Measurements from ENCODE around the gene DAB1.

Gene DAB1

DNA sequence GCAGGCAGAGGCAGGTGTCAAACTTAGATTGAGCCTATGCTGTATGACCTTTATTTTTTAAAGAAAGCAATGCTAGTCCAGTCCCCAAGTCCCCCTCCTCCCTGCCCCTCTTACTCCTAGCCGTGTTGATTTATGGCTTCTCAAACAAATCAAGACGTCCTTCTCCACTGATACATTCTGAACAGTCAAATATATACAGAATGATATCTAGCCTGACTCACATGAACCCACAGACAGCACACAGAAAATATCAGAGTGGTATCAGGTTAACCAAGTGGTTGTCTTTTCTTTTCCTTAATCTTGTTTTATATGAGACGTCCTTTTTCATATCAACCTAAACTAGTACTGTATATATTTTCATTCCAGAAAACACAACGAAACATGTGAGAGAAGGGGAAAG lies 13.4 kb downstream of the DAB1 start:
- no peak for DNase-seq

GRCh38 chr1:57407928-57408327 lies 15.9 kb downstream of the DAB1 start:
- DNase-seq: no peak

DNA sequence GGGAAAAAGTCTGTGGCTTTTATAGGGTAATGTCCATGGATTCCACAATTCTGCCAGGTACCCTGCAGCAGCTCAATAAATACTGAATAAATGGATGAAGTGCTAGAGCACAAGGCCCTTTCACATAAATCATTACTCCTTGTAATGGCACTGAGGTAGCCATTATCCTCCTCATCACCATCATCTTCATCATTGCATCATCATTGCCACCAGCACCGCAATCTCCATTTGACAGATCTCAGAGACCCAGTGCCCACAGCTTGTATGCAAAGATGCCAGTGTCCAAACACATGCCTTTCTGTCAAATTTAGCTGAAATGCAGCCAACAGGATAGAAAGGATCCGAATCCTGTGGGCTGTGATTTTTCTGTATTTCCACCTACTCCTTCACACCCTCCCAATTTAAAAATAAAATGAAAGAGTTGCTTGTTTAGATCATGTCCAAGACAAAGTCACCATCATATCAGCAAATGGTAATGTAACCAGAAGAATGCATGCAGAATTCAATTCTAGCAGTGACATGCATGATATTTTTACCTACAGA lies 17.4 kb downstream of the DAB1 start:
- DNase-seq: no peak

GRCh38 chr1:57404884-57405283 lies 19.0 kb downstream of the DAB1 start:
- DNase-seq: no peak

DNA sequence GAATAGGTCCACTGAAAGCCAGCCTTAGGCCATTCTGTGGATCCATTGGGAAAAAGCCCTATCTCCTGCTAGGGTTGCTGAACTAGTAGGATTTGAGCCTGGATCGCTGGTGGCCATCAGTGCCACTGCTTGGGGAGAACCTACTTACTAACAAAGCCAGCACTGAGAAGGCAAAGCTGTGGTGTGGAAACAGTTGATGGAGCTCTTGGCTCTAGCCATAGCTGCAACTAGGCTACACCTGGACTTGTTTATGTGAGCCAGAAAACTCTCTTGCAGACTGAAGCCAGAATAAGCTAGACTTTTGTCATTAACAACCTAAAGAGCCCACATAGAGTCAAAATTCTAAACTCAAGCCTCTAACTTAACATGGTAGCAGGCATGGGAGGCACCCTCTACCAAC lies 20.7 kb downstream of the DAB1 start:
- DNase-seq: no peak

DNA sequence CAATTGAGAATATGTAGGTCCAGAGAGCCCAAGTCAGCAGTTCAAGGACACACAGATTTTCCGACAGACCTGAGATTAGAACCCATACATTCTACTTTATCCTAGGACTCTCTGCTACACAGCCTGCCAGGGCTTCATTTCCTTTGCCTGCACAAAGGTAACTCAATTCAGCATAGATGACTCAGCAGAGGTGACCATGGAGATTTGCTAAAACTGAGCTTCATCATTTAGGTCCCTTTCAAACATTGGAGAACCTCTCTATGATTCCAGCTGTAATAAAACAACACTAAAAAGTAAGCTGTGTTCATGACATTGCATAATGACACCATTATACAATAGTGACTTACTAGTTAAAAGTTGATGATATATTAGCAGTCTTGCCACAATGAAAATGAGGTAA lies 22.2 kb downstream of the DAB1 start:
- DNase-seq: no peak

GRCh38 chr1:57400048-57400447 lies 23.8 kb downstream of the DAB1 start:
- DNase-seq: no peak

- no peak for DNase-seq
Measured at GRCh38 chr1:57393058-57393584, 30.7 kb downstream of the DAB1 start.

- DNase-seq: no peak
Measured at GRCh38 chr1:57385336-57385735, 38.5 kb downstream of the DAB1 start.

DNA sequence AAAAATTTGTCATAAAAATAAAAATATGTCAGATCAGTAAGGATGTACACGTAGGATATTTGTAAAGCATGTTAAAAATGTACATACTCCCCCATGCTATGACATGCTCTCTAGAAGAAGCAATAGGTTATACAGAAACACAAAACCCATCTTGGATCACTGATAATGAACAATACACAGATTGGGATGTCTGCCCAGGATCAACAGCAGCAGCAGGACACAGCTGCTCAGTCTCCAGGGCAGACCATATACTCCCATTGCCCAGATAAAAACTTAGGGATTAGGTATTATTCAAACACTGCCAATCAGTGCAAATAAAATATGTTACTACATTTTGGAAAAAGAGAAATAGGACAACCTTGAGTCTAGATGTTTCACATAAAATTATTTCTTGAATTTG lies 39.0 kb downstream of the DAB1 start:
- DNase-seq: no peak

DNA sequence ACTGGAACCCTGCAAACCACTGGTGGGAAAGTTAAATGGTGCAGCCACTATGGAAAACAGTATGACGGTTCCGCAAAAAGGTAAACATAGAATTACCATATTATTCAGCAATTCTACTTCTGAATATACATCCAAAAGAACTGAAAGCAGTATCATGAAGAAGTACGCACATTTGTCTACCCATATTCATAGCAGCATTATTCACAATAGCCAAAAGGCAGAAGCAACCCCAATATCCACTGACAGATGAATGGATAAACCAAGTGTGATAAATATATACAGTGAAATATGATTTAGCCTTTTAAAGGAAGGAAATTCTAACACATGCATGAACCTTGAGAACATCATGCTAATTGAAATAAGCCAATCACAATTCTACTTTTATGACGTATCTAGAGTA lies 39.6 kb downstream of the DAB1 start:
- DNase-seq: no peak

DNA sequence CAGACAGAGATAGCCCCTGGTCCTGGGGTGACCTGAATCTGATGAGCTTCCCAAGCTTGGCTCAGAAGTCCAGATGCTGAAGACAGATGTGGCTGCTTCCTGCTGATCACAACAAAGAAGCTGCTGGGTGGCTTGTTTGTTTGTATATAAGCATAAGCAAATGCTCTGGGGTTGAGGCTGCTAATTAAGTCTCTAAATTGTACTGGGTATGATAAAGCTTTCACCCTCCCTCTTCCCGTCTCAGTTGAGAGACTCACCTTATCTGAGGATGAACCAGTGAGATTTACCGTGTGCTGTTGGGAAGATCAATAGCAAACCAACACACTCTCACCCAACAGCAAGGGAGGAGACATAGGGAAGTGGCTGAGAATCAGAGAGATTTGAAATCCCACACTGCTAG lies 42.0 kb downstream of the DAB1 start:
- no peak for DNase-seq

- no peak for DNase-seq
Measured at GRCh38 chr1:57381426-57381825, 42.4 kb downstream of the DAB1 start.

DNA sequence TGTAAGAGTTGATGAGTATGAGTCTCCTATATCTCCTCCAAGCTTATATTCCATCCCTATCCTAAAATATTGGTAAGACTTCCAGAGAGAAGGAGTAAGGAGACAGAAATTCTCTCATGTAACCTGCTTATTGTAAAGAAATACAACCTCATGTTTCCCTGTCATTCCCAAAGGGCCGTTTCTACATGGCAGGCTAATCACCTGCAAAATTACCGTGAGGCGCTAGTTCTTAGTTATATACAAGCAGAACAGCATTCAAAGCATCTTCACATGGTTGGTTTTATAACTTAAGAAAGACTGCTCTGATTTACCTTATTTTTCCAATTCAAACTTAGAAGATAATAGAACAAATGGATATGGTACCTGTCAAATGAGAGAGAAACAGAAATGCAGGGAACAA lies 42.9 kb downstream of the DAB1 start:
- DNase-seq: no peak

DNA sequence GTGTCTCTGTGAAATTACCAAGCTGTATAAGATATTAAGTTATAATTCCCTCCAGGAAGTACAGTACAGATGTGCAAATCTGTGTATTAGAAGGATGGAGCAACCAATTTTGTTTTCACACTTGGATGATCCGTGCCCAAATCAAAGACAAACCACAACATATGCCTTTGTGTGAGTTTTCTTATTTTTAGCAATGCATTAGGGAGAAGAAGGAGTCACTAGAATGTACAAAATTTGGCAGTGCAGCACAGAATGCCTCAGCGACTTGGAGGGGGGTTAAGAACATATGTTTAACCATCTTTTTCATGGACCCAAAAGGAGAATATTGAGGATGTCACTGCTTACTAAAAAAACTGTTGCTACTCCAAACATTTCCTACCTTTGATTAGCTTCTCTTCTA lies 45.3 kb downstream of the DAB1 start:
- no peak for DNase-seq

DNA sequence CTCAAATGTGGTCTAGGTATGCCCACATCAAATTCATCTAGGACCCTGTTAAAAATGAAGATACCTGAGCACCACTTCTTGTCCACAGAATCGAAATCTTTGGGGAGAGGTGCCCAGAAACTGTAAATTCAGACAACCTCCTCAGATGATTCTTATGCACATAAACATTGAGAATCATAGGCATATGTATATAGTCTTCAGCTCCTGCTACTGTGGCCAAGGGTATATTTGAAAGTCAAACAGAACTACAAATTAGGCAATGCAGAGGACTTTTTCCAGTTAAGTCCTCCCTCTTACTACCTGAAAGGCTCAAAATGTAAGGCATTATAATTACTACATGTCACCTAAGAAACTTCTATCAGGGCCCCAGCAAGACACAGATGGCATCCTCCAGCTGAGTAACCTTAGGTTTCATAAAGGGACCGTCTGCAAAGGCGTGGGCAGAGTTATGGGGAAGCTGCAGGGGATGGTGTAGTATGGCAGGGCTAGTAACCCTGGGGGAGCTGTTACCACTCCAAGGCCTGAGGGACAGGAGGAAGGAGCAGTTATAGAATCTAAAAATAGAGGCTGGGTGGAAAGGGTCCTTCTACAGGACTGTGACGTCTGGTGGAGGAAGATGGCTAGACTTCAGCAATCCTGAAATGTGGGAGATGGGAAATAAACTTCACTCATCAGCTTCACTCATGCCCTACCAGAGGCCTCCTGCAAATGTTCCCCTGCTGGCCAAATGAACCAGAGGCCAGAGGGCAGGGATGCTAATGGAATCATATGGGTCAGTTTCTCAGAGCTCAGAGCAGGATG lies 46.3 kb downstream of the DAB1 start:
- no peak for DNase-seq

DNA sequence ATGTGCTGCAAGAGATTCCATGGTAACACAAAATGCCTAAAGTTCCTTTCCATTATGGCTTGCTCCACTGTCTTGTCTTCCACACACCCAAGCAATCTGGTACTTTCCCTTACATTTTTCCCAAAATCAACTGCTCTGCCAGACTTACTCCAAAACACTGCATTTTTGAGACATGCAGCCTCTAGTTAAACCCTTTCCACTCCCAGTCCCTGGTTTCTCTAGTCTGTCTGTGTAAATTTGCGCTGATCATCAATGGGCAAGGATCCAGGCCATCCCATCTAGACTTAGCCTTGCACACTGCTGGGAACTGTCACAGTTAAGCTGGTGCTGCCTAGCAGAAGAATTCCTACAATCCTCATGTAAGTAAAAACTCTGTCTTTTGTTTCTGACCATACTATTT lies 47.8 kb downstream of the DAB1 start:
- DNase-seq: no peak

DNA sequence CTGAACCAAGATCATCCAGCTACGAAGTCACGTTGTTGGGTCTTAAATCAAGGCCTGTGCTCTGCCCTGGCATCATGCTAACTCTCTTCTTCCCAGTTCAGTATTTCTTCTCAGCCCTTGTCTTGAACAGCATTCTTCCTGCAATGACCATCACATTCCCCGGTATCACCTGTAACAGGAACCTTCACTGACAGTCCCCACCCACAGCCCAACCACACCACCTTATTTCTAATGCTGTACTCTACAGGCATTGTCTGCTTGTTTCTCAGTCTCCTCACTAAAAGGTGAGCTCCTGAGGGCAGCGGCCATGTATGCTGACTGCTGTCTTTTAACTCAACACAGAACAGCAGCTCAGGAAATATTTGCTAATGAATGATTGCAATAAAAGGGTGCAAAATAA lies 54.0 kb downstream of the DAB1 start:
- DNase-seq: no peak

DNA sequence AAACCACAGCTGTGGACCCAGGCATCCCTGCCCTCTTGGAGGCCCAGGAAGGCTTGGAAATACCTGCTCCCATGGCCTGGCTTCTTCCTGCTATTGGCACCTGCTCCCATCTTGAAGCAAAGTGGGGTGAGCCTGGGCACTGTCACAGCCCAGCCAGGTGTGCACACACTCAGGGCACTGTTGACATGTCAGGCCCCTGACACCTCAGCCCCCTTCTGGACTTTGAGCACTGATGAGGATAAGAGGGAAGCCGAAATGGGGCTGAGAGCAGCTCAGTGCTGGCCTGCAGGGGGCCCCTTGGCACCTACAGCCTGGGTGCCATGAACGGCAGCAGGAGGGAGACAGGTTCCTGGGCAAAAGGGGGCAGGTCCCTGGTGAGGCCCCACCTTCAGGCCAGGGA lies 55.9 kb downstream of the DAB1 start:
- DNase-seq: no peak

GRCh38 chr1:57363643-57364042 lies 60.2 kb downstream of the DAB1 start:
- DNase-seq: no peak

GRCh38 chr1:57363165-57363564 lies 60.7 kb downstream of the DAB1 start:
- DNase-seq: no peak

- no peak for DNase-seq
Measured at GRCh38 chr1:57362480-57362879, 61.4 kb downstream of the DAB1 start.

DNA sequence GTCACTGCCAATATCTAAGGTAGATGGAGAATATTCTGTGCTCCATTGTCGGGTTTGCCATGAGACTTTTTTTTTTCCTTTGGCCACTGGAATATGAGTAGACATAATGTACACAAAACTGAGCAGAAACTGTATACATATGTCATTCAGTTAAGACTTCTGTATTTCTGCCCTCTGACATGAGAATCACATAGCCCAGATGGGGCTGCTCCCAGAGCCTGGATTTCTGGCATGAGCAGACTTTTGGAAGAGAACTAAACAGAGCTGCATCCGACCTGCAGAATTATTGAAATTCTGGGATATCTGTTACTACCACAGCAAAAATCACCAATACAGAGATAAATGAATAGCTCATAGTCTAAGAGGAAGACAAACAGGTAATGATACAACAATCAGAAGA lies 62.3 kb downstream of the DAB1 start:
- no peak for DNase-seq

DNA sequence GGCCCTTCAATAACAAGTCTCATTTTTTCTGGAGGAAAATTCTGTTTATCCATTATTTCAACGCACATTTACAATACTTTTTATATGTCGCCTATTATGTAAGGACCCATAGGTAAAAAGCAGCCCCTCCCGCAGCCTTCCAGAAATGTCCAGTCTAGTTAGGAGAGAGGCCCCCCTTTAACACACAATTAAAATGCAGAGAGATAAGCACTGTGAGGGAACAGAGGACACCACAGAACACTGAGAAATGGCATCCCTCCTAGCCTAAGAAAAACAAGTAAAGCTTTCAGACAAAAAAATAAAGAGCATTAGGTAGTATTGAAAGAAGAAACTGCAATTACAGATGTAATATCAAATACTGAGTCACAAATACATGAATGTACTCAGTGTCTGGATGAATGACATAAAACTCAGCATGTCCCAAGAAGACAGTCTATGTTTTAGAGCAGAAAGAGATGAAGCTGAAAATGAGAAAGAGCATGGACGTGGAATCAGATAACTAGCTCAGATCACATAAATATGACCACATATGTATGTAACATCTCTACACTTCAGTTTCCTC lies 62.9 kb downstream of the DAB1 start:
- no peak for DNase-seq

GRCh38 chr1:57357462-57357861 lies 66.4 kb downstream of the DAB1 start:
- DNase-seq: no peak

All from NCI-H1092 treated with DMSO at 0.1 percent for 48 hours (cell line).